GM12891 (cell line): ENCODE results near the gene HELQ.

Source experiments
- POLR2A ChIP-seq: IDR thresholded peaks from 2 replicates; pipeline ENCODE4 v1.6.1; 2011; ENCODE audit warnings: low read depth, low read length, control low read depth
- POLR2AphosphoS5 ChIP-seq: IDR thresholded peaks from 2 replicates; pipeline ENCODE4 v1.6.1; 2011; ENCODE audit warnings: low read depth, low read length, control low read depth
- POU2F2 ChIP-seq: IDR thresholded peaks from 2 replicates; pipeline ENCODE4 v1.6.1; 2011; ENCODE audit warnings: low read depth, mild to moderate bottlenecking, control low read depth, low read length, moderate library complexity
- SPI1 ChIP-seq: IDR thresholded peaks from 2 replicates; pipeline ENCODE4 v1.6.1; 2011; ENCODE audit warnings: low read depth, low read length, control low read depth
- TAF1 ChIP-seq: IDR thresholded peaks from 2 replicates; pipeline ENCODE4 v1.6.1; 2011; ENCODE audit warnings: low read depth, low read length, control low read depth

DNA sequence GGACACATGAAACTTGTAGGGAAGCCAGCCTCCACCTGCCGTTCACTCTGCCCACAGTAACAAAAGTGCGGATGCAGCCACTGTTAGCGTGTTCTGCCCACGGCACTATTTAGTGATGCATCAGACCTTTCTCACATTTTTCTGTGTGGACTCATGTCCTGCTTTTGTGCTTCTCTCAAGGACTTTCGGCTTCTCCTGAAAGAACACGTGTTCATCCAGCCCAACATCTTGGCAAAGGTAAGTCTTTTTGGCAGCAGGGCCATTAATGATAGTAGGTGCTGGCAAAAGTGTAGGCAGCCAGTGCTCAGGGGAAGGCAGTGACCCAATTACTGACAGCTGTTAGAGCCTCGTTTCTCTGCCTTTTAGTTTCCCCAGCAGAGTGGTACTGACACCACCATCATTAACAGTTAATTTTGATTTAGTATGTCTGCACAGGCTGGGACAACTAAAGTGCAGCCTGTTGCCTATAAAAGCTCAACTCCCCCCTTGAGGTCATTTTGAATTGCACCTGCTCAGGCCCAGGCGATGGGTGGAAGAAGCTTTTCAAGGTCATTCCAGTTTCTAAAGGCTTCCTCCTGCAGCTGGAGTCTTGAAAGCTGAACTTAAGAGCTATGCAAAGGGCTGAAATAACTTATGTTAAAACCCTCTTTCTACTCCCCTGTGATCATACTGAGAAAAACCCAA lies 66.4 kb downstream of the HELQ start:
- no peak for TF ChIP-seq POLR2AphosphoS5
- TF ChIP-seq TAF1 = no peak
- TF ChIP-seq POLR2A = no peak
- TF ChIP-seq SPI1 = no peak
- no peak for TF ChIP-seq POU2F2
